K562 (cell line): Measurements from ENCODE around the gene ECSIT. TPM values are rescaled to one million over a fixed set of nuclear protein-coding genes. Genes with fewer than 3 reads are reported as not detected.

Experiments
- DDX20 ChIP-seq: fragments of 450-650 bp; IDR thresholded peaks from 2 replicates; pipeline ENCODE4 v1.6.1; 2016; ENCODE audit warnings: missing genetic modification characterization, low read depth, mild to moderate bottlenecking, missing compliant biosample characterization, moderate library complexity
- FOXP4 ChIP-seq: sonication (generic); formaldehyde crosslinking; IDR thresholded peaks from 2 replicates; pipeline ENCODE4 v1.8.0; 2022; ENCODE audit warnings: mild to moderate bottlenecking, missing genetic modification reagents, borderline replicate concordance
- MITF ChIP-seq: IDR thresholded peaks from 2 replicates; pipeline ENCODE4 v1.6.1; 2014; ENCODE audit warnings: antibody characterized with exemption
- NRF1 ChIP-seq, 2 experiments: fragments of 450-650 bp; IDR thresholded peaks in 1 of 2; conservative IDR thresholded peaks in 1 of 2; 2 replicates each; pipeline ENCODE4 v1.6.1; 2014; ENCODE audit warnings: mild to moderate bottlenecking in 2 of 2
- RBM22 ChIP-seq: fragments of 200-400 bp; formaldehyde crosslinking; IDR thresholded peaks from 2 replicates; pipeline ENCODE4 v1.6.1; 2018; ENCODE audit warnings: low read length, low read depth; ENCODE audit not compliant: poor library complexity, severe bottlenecking
- RNF2 ChIP-seq: sonication (generic); IDR thresholded peaks from 2 replicates; pipeline ENCODE4 v1.6.1; 2016
- SFPQ ChIP-seq: fragments of 200-400 bp; formaldehyde crosslinking; IDR thresholded peaks from 2 replicates; pipeline ENCODE4 v1.6.1; 2017; ENCODE audit warnings: mild to moderate bottlenecking, low read depth, low read length, moderate library complexity
- STAG1 ChIP-seq: sonication (generic); formaldehyde crosslinking; IDR thresholded peaks from 2 replicates; pipeline ENCODE4 v1.5.0; 2020; ENCODE audit warnings: missing genetic modification reagents, borderline replicate concordance
- ZBTB33 ChIP-seq: sonication (generic); formaldehyde crosslinking; IDR thresholded peaks from 2 replicates; pipeline ENCODE4 v1.8.1; 2023; ENCODE audit warnings: mild to moderate bottlenecking, missing genetic modification reagents
- ZNF740 ChIP-seq, 3 experiments: fragments of 200-800 bp in 1 of 3; sonication (Bioruptor generic) in 1 of 3; sonication (generic) in 1 of 3; formaldehyde crosslinking in 1 of 3; IDR thresholded peaks; 2 replicates each; pipeline versions ENCODE4 v1.6.1 to v1.8.0; 2016 to 2022; ENCODE audit warnings: mild to moderate bottlenecking in 2 of 3, missing compliant biosample characterization in 2 of 3, missing genetic modification characterization in 2 of 3, missing genetic modification reagents in 1 of 3
- polyA plus RNA-seq, 8 experiments: library from polyadenylated mRNA; depleted of rRNA in 4 of 8; stranded (reverse) in 5 of 8; unstranded in 3 of 8; fragments of >200 nt; fragmentation: Nextera tagmentation in 2 of 8; fragmentation: Illumina TruSeq in 1 of 8; extraction: Ambion mirVana in 2 of 8; extraction: Trizol in 1 of 8; gene quantifications; 2 replicates each; pipeline versions ENCODE4 v1.2.1 to v1.2.3, GENCODE V29; 2011 to 2014; ENCODE audit warnings: inconsistent platforms in 1 of 8, missing spikeins in 1 of 8
- total RNA-seq, 7 experiments: library from RNA; depleted of rRNA in 6 of 7; stranded (reverse); fragments of >200 nt in 6 of 7; fragmentation: Illumina TruSeq in 2 of 7; extraction: Trizol in 2 of 7; gene quantifications; 2 replicates each; pipeline versions ENCODE4 v1.2.1 to v1.2.3, GENCODE V29; 2011 to 2021; ENCODE audit warnings: low replicate concordance in 1 of 7

Gene ECSIT
- total and polyA plus RNA-seq, 9 of the 15 experiments (the other 6 are each of a cell fraction or from before 2014, with no cell fraction given) = 1.1 to 82.5 (median 43.9) TPM

- TF ChIP-seq ZNF740 (CRISPR knock-in tag; IDR thresholded peaks at IDR 0.05) (peak; percentile 61), ZNF740 (tag; IDR thresholded peaks at IDR 0.05) (0 out of 4 replicates have a peak, but pooled peaks of 1 of the 2 experiments have one; percentile 35), SFPQ (no peak), RNF2 (no peak), ZBTB33 (CRISPR knock-in tag) (peak; percentile 33; the same call in 1 of the 2 replicates), MITF (no peak), FOXP4 (no peak), NRF1 (conservative IDR thresholded peaks at IDR 0.05 in 1 of 2, IDR thresholded peaks at IDR 0.05 in 1 of 2) (no peak), RBM22 (peak; percentile 25), STAG1 (CRISPR knock-in tag) (0 out of 2 replicates have a peak, but pooled peaks have one; percentile 3), DDX20 (tag) (no peak)
Observed at GRCh38 chr19:11551603-11552235, 22.8 kb upstream of the ECSIT start (continued).
